SK-N-MC (cell line): Measurements from ENCODE around the gene PSPN.

Source experiments
- DNase-seq: peaks from one replicate; pipeline ENCODE4 v3.0.0-alpha.2; 2011; ENCODE audit warnings: low read depth, low spot score
- H3K27ac ChIP-seq: fragments of 200-600 bp; sonication (generic); 2 replicates; pipeline ENCODE4 v1.5.1; 2016; ENCODE audit warnings: mixed run types
- H3K36me3 ChIP-seq: fragments of 200-600 bp; sonication (generic); 2 replicates; pipeline ENCODE4 v1.6.1; 2017; ENCODE audit warnings: antibody characterized with exemption, low read length, mixed read lengths; ENCODE audit not compliant: insufficient read depth
- H3K4me3 ChIP-seq: fragments of 200-600 bp; sonication (generic); 2 replicates; pipeline ENCODE4 v1.5.1; 2016
- H3K9ac ChIP-seq: fragments of 200-600 bp; sonication (generic); 2 replicates; pipeline ENCODE4 v1.8.0; 2017; ENCODE audit warnings: mixed run types, mixed read lengths; ENCODE audit not compliant: insufficient read length
- H3K9me3 ChIP-seq: fragments of 200-600 bp; sonication (generic); 2 replicates; pipeline ENCODE4 v1.6.1; 2017; ENCODE audit warnings: low read depth, mild to moderate bottlenecking, antibody characterized with exemption, low read length, moderate library complexity, mixed read lengths
- EZH2 ChIP-seq: fragments of 200-600 bp; sonication (generic); IDR thresholded peaks from one replicate; pipeline ENCODE4 v1.6.1; 2017; ENCODE audit warnings: antibody characterized with exemption
- FOXP2 ChIP-seq: optimal IDR thresholded peaks from 2 replicates; pipeline ENCODE3; 2011; ENCODE audit warnings: mild to moderate bottlenecking, moderate library complexity; ENCODE audit not compliant: insufficient read depth; ENCODE audit errors: extremely low read length, control extremely low read depth
- POLR2AphosphoS5 ChIP-seq: IDR thresholded peaks from 2 replicates; pipeline ENCODE4 v1.6.1; 2012; ENCODE audit warnings: mild to moderate bottlenecking, low read depth, low read length, borderline replicate concordance

Gene PSPN

GRCh38 chr19:6417713-6418561 lies 42.2 kb upstream of the PSPN start:
- no peak for DNase-seq
- Histone ChIP-seq H3K9me3 (no peaks in the 10 kb centered on the region), H3K36me3 (peaks cover 91% of the 10 kb centered on the region), H3K9ac (no peak overlapping the region), H3K4me3 (no peak overlapping the region), H3K27ac (no peak overlapping the region)
- no peak for TF ChIP-seq EZH2
- TF ChIP-seq FOXP2, result no peak
- no peak for TF ChIP-seq POLR2AphosphoS5

- Histone ChIP-seq H3K9me3 (no peaks in the 10 kb centered on the region), H3K36me3 (peaks cover 86% of the 10 kb centered on the region), H3K4me3 (no peak overlapping the region), H3K27ac (no peak overlapping the region), H3K9ac (no peak overlapping the region)
- DNase-seq, result no peak
- TF ChIP-seq FOXP2 (no peak), POLR2AphosphoS5 (no peak), EZH2 (no peak)
Observed at GRCh38 chr19:6416658-6417405, 41.1 kb upstream of the PSPN start.

- H3K9me3 ChIP-seq, result no peaks in the 10 kb centered on the region
- TF ChIP-seq FOXP2, result no peak
- peak; percentile 10; the same call in 1 of the 2 replicates for TF ChIP-seq POLR2AphosphoS5
- no peak for TF ChIP-seq EZH2
- no peak overlapping the region for H3K9ac ChIP-seq
- no peak overlapping the region for H3K4me3 ChIP-seq
- H3K36me3 ChIP-seq, result peaks cover 74% of the 10 kb centered on the region
- H3K27ac ChIP-seq, result no peak overlapping the region
- DNase-seq, result no peak
Observed at GRCh38 chr19:6415591-6416190, 40.0 kb upstream of the PSPN start.

- Histone ChIP-seq H3K9ac (no peak overlapping the region), H3K36me3 (peaks cover 67% of the 10 kb centered on the region), H3K4me3 (no peak overlapping the region), H3K9me3 (no peaks in the 10 kb centered on the region), H3K27ac (no peak overlapping the region)
- no peak for DNase-seq
- TF ChIP-seq FOXP2, result no peak
Observed at GRCh38 chr19:6414793-6415590, 39.3 kb upstream of the PSPN start.

GRCh38 chr19:6413721-6414643 lies 38.2 kb upstream of the PSPN start:
- no peak for DNase-seq
- TF ChIP-seq POLR2AphosphoS5 (no peak), EZH2 (no peak), FOXP2 (no peak)
- no peak overlapping the region for H3K9ac ChIP-seq
- no peak overlapping the region for H3K27ac ChIP-seq
- no peak overlapping the region for H3K4me3 ChIP-seq
- H3K36me3 ChIP-seq, result peaks cover 57% of the 10 kb centered on the region
- H3K9me3 ChIP-seq, result no peaks in the 10 kb centered on the region

- Histone ChIP-seq H3K4me3 (no peak overlapping the region), H3K9ac (no peak overlapping the region), H3K36me3 (peaks cover 50% of the 10 kb centered on the region), H3K9me3 (no peaks in the 10 kb centered on the region), H3K27ac (peak overlapping the region; percentile 19; the same call in 1 of the 2 replicates)
- TF ChIP-seq EZH2 (no peak), POLR2AphosphoS5 (no peak), FOXP2 (no peak)
- no peak for DNase-seq
Observed at GRCh38 chr19:6413291-6413690, 37.6 kb upstream of the PSPN start.

GRCh38 chr19:6412447-6413091 lies 36.8 kb upstream of the PSPN start:
- H3K27ac ChIP-seq, result no peak overlapping the region
- DNase-seq, result no peak
- H3K9me3 ChIP-seq, result no peaks in the 10 kb centered on the region
- no peak overlapping the region for H3K4me3 ChIP-seq
- peaks cover 43% of the 10 kb centered on the region for H3K36me3 ChIP-seq
- no peak overlapping the region for H3K9ac ChIP-seq
- no peak for TF ChIP-seq EZH2
- peak; percentile 23; the same call in 1 of the 2 replicates for TF ChIP-seq POLR2AphosphoS5
- no peak for TF ChIP-seq FOXP2
